ENCODE measurements around the gene GATAD2B.
"Not testable (repeated sequence)": the region's sequence is repeated elsewhere in the genome, so short reads cannot be mapped to it uniquely, and the experiment has no call there.

The GATAD2B gene

GRCh38 chr1:153793973-153794615, 128.7 kb downstream of the GATAD2B start:
- no peak for DNase-seq

GRCh38 chr1:153793261-153793972, 129.4 kb downstream of the GATAD2B start:
- no peak for DNase-seq

- DNase-seq: no peak
Measured at GRCh38 chr1:153792631-153793041, 130.1 kb downstream of the GATAD2B start.

- DNase-seq: no peak
Measured at GRCh38 chr1:153791648-153792253, 131.0 kb downstream of the GATAD2B start.

- no peak for DNase-seq
Measured at GRCh38 chr1:153790966-153791647, 131.7 kb downstream of the GATAD2B start.

GRCh38 chr1:153790313-153790965, 132.3 kb downstream of the GATAD2B start:
- DNase-seq: no peak

- DNase-seq: no peak
Measured at GRCh38 chr1:153789478-153790034, 133.2 kb downstream of the GATAD2B start.

- no peak for DNase-seq
Measured at GRCh38 chr1:153786038-153786790, 136.6 kb downstream of the GATAD2B start.

GRCh38 chr1:153783233-153784190, 139.3 kb downstream of the GATAD2B start:
- peak; percentile 81 for DNase-seq

- not testable (repeated sequence) for DNase-seq
Measured at GRCh38 chr1:153782648-153783047, 140.1 kb downstream of the GATAD2B start.

- DNase-seq: no peak
Measured at GRCh38 chr1:153780551-153780950, 142.2 kb downstream of the GATAD2B start.

- no peak for DNase-seq
Measured at GRCh38 chr1:153779781-153780541, 142.8 kb downstream of the GATAD2B start.

GRCh38 chr1:153778824-153779519, 143.8 kb downstream of the GATAD2B start:
- no peak for DNase-seq

- no peak for DNase-seq
Measured at GRCh38 chr1:153778051-153778823, 144.5 kb downstream of the GATAD2B start.

GRCh38 chr1:153777648-153778047, 145.1 kb downstream of the GATAD2B start:
- DNase-seq: no peak

- no peak for DNase-seq
Measured at GRCh38 chr1:153776845-153777370, 145.9 kb downstream of the GATAD2B start.

GRCh38 chr1:153776352-153776751, 146.4 kb downstream of the GATAD2B start:
- no peak for DNase-seq
